Measurements from ENCODE around the gene DMPK.
A peak's percentile ranks its signal among the peaks of the same experiment; 100 is the strongest.
"Not testable (repeated sequence)": the region's sequence is repeated elsewhere in the genome, so short reads cannot be mapped to it uniquely, and the experiment has no call there.

The DMPK gene

DNA sequence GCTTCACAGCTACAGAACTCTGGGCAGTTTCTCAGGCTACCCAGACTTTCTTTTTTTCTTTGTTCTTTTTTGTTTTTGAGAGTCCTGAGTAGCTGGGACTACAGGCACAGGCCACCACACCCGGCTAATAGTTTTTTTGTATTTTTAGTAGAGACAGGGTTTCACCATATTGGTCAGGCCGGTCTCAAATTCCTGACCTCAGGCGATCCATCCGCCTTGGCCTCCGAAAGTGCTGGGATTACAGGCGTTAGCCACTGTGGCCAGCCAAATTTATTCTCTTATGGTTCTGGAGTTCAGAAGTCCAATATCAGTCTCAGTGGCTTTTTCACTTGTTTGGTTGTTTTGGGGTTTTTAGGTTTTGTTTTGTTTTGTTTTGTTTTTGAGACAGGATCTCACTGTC is 36.7 kb downstream of the DMPK start:
- no peak for DNase-seq (ENCODE audit: low read depth in 2 of 2)

DNA sequence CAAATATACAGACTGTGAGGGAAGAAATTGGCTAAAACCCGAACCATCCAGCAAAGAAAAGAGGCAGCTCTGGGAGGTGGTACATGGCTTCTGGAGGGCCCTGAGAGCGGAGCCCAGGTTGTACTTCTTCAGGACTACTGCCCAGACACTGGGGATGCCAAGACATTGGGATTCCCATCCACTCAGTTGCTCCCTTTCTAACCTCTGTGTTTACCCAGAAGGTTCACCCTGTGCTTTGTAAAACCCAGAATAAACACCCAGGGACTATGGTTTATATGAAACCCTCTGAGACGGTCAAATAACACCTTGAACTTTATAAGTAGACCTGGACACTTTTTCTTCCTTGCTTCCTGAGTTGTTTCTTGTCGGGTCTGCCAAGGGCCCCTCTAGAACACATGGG is 39.3 kb downstream of the DMPK start:
- DNase-seq (ENCODE audit: low read depth in 2 of 2) = no peak

DNA sequence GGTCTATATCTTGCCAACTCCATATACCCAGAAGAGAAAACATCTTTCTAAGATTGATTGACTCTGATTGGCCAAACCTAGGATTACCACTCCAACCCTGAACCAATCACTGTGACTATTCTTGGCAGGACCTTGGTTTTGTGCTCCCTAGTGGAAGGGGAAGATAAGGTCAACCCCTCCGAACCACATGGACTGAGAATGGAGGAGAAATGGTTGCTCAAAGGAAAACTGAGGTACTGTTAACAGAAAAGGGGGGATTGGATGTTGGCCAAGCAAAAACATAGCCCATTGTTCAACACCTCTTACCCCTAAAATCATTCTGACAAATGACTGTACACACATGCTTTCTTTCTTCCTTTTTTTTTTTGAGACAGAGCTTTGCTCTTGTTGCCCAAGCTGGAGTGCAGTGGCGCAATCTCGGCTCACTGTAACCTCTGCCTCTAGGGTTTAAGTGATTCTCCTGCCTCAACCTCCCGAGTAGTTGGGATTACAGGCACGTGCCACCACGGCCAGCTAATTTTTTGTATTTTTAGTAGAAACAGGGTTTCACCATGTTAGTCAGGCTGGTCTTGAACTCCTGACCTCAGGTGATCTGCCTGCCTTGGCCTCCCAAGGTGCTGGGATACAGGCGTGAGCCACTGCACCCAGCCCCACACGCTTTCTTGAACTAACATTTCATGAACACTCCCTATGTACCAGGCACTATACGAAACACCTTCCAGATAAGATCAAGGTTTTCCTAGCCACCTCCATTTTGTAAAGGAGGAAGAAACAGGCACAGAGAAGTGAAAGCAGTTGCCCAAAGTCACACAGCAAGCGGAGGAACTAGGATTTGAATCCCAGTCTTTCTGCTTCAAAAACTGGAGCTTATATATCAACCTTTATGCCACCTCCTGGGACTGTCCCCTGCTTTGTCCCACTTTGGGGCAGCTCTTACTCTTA is 42.5 kb downstream of the DMPK start:
- no peak for DNase-seq (ENCODE audit: low read depth in 2 of 2)

DNA sequence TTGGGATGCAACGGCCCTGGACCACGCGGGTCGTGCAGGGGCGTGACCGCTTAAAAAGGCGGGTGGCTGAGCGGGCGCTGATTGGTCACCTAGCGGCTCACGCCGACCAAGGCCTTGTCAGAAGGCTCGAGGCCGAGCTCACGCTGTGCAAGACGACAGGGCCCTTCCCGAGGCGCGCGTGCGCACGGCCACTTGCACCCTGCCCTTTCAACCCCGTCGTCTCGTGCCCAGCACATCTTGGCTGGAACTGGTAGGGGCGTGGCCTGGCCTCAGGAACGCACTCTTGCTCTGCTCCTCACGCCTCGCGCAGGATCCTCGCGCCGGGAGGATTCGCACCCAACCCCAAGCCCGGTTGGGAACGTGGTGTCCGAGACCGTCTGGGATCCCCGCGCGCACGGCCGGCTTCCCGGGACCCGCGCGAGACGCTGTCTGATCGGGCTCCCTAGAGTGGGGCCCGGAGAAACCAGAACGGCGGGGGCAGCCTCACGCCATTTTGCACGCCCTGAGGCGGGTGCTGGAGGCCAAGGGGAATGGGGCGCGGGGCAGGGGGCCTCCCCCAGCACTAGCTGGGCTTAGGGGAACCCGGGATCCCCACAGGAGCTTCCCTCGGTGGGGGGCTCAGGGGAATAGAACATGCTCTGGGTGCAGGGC is 49.0 kb downstream of the DMPK start, which contains the start of gene MEIOSIN:
TSS of gene MEIOSIN (plus strand) at position 280 of the 651 bp plus-strand sequence. CDS start 1,938 bp downstream, outside the sequence.
- DNase-seq (ENCODE audit: low read depth in 2 of 2) = no peak

DNA sequence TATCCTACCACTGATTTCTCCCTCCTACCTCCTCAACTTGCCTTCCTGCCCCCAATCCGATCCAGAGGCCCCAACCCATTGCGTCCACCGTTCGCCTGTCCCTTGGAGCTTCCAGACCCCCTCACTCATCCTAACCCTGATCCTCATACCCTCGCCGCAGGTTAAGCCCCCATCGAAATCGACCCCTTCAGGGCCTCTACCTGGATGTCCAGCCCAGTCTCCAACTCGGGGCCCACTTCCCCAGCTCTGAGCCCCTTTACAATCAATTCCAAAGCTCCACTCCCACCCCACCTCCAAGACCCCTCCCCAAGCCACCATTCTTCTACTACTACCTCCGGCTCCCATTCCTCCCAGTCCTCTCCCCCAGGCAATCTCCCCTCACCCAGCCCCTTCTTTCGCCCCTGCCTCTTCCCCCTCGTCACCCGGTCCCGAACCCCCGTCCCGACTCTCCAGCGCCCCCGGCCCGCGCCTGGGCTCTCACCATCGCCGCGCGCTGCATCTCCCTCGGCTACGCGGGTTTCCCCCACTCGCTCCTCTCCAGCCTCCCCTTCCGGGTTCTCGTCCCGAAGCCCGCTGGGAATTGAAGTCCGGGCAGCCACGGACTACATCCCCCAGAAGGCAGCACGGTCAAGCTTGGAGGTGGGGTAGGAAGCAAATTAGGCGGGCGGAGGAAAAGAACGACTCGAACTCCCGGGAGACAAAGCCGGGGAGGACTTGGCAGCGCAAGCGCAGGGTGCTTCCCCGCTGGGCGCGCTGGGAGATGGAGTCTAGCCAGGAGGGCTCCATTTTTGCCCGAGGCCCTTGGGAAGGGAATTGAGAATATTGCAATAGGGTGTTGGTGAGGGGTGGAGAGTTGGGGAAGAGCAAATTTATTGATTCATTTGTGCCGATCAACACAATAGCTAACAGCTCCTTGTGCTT is 51.7 kb downstream of the DMPK start, which contains the start of gene FBXO46:
TSS of gene FBXO46 (minus strand) at position 529 of the 921 bp plus-strand sequence. CDS start 17,401 bp downstream, outside the sequence.
- peak; percentile 85 to 86 for DNase-seq (ENCODE audit: low read depth in 2 of 2)

DNA sequence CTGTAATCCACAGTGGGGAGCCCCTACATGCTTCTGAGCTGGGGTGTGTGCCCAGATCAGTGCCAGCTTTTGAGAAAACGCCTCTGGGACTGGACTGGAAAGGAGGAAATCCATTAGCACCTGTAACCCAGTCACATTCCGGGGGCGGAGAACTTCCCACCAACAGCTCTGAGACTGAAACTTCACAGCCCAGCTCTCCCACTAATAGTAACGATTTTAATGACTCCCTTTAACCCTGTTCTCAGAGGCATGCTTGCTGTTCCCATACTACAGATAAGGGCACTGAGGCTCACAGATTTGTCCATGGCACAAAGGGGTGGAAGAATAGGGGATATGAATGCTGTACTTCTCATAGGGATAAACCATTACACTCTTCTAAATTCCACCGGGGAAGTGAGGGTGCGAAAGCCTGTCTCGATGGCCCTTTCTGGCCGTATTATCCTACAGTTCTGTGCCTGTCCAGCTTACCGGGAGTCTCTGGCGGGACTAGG is 52.4 kb downstream of the DMPK start:
- no peak for DNase-seq (ENCODE audit: low read depth in 2 of 2)

DNA sequence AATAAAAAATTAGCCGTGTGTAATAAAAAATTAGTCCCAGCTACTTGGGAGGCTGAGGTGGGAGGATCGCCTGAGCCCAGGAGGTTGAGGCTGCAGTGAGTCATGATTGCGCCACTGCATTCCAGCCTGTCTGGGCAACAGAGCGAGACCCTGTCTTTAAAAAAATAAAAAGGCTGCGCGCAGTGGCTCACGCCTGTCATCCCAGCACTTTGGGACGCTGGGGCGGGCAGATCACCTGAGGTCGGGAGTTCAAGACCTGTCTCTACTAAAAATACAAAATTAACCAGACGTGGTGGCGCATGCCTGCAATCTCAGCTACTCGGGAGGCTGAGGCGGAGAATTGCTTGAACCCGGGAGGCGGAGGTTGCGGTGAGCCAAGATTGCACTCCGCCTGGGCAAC is 53.6 kb downstream of the DMPK start:
- not testable (repeated sequence) for DNase-seq (ENCODE audit: low read depth in 2 of 2)

DNA sequence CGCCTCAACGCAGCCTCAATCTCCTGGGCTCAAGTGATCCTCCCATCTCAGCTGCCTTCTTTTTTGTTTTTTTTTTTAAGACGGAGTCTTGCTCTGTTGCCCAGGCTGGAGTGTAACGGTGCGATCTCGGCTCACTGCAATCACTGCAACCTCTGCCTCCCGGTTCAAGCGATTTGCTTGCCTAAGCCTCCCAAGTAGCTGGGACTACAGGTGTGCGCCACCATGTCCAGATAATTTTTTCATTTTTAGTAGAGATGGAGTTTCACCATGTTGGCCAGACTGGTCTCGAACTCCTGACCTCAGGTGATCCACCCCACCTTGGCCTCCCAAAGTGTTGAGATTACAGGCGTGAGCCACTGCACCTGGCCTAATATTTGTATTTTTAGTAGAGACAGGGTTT is 62.2 kb downstream of the DMPK start:
- not testable (repeated sequence) for DNase-seq (ENCODE audit: low read depth in 2 of 2)
